Measurements from ENCODE around the gene MACROD2.

MACROD2 gene

GRCh38 chr20:14333721-14334120 is 338.4 kb downstream of the MACROD2 start:
- Histone ChIP-seq H3K4me3 (ENCODE audit: low read depth, low read length) (no peak overlapping the region), H3K4me1 (ENCODE audit: control insufficient read depth, insufficient read depth, low read length) (peaks cover 6% of the 10 kb centered on the region), H3K36me3 (ENCODE audit: control insufficient read depth in 2 of 2, insufficient read depth in 1 of 2, low read length in 2 of 2) (no peaks in the 10 kb centered on the region), H3K9me3 (ENCODE audit: control insufficient read depth, insufficient read depth, low read depth, low read length) (no peaks in the 10 kb centered on the region), H3K27ac (ENCODE audit: extremely low read depth, low read depth, low read length) (no peak overlapping the region)
- CTCF ChIA-PET = interaction anchor here (0.6 to 1.6 kb wide), 4 partner anchors 139 to 1320 kb away, joined by 3 to 8 read pairs (median 4); no protein-coding TSS in a partner anchor
- TF ChIP-seq OSR2 (tag by site-specific recombination; IDR thresholded peaks at IDR 0.05) (no peak), ZBTB49 (tag by site-specific recombination; IDR thresholded peaks at IDR 0.05; ENCODE audit: low read depth) (no peak), ZFP69B (tag by site-specific recombination; IDR thresholded peaks at IDR 0.05) (no peak), ZNF155 (tag by site-specific recombination; IDR thresholded peaks at IDR 0.05) (no peak), ATF2 (tag by site-specific recombination; IDR thresholded peaks at IDR 0.05; ENCODE audit: low read depth) (no peak), ZNF558 (tag by site-specific recombination; IDR thresholded peaks at IDR 0.05) (no peak), KLF10 (tag by site-specific recombination; IDR thresholded peaks at IDR 0.05) (no peak), ZNF416 (tag by site-specific recombination; IDR thresholded peaks at IDR 0.05) (no peak), ZBTB44 (tag by site-specific recombination; IDR thresholded peaks at IDR 0.05) (no peak), ZNF311 (tag by site-specific recombination; IDR thresholded peaks at IDR 0.05; ENCODE audit: borderline replicate concordance) (no peak), ZNF148 (tag by site-specific recombination; IDR thresholded peaks at IDR 0.05; ENCODE audit: borderline replicate concordance) (no peak), ZBTB17 (tag by site-specific recombination; IDR thresholded peaks at IDR 0.05) (no peak), ZNF518A (tag by site-specific recombination; conservative IDR thresholded peaks at IDR 0.05; ENCODE audit: low read depth) (no peak), ZNF146 (tag by site-specific recombination; IDR thresholded peaks at IDR 0.05) (no peak), KLF1 (tag by site-specific recombination; IDR thresholded peaks at IDR 0.05) (no peak), ZNF16 (tag by site-specific recombination; IDR thresholded peaks at IDR 0.05; ENCODE audit: low read depth) (no peak), ZNF549 (tag by site-specific recombination; IDR thresholded peaks at IDR 0.05) (no peak), KLF16 (tag by site-specific recombination; IDR thresholded peaks at IDR 0.05) (no peak), ZNF692 (tag by site-specific recombination; IDR thresholded peaks at IDR 0.05) (no peak), ZNF24 (tag by site-specific recombination; IDR thresholded peaks at IDR 0.05) (no peak)
- POLR2A ChIA-PET = no interaction called here
